GM19025 (cell line): ENCODE results near the gene THRA.
A peak's percentile ranks its signal among the peaks of the same experiment; 100 is the strongest.

Experiments used
- ATAC-seq: cut with Tn5 transposase; IDR thresholded peaks from one replicate; pipeline ENCODE4 v1.9.1; 2021; ENCODE audit warnings: mild to moderate bottlenecking, low read depth, moderate library complexity; ENCODE audit not compliant: unreplicated experiment

THRA gene

GRCh38 chr17:40108970-40109824 lies 46.4 kb downstream of the THRA start:
- no peak for ATAC-seq

DNA sequence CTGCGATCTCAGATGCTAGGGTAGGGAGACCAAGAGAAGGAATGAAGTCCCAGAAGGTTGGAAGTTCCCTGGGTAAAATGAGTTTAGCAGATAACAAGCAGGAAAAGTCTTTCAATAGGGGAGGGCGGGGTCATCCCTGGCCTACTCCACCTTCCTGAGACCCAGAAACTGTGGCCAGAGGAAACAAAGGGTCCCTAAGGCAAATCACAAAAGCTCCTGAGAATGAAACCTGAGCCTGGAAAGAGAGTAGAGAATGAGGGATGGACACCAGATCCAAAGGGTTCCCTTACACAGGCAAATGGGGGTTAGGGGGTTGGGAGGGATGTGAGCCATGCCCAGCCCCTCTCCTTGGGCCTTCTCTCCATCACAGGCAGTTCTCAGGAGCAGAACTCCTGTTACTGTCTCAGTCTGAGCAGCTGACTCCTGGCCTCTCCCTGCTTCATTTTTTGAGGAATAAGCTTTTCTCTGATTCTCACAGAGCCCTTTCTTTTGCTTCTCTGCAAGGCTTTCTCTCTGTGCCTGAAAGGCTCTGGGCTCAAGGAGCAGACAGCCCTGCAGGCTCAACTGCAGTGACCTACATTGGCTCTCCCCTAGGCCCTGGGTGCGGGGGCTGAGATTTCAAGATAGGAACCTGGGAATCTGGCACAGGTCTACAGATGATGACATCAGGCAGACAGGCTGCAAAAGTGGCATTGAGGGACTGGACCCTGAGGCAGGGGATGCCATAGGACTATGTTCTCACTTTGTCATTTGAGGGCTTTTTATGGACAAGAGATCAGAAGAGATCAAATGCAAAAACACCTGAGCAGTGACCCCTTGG lies 47.5 kb downstream of the THRA start:
- ATAC-seq = no peak

GRCh38 chr17:40111221-40112128 lies 48.7 kb downstream of the THRA start:
- ATAC-seq = no peak

GRCh38 chr17:40112191-40112711 lies 49.5 kb downstream of the THRA start:
- ATAC-seq = no peak

GRCh38 chr17:40112718-40113109 lies 49.9 kb downstream of the THRA start:
- no peak for ATAC-seq

GRCh38 chr17:40113110-40113906 lies 50.5 kb downstream of the THRA start:
- peak; percentile 77 for ATAC-seq

- no peak for ATAC-seq
Measured at GRCh38 chr17:40113907-40114245, 51.1 kb downstream of the THRA start.

GRCh38 chr17:40115101-40115436 lies 52.3 kb downstream of the THRA start:
- ATAC-seq = no peak

- ATAC-seq = no peak
Measured at GRCh38 chr17:40121181-40122135, 58.7 kb downstream of the THRA start, which contains the start of gene MSL1. Gene MSL1, plus strand, starts transcription at chr17:40121971. Its CDS starts 642 bp downstream, at chr17:40122613.

GRCh38 chr17:40122136-40122998 lies 59.6 kb downstream of the THRA start:
- ATAC-seq = no peak

GRCh38 chr17:40122999-40123810 lies 60.4 kb downstream of the THRA start:
- ATAC-seq = no peak

DNA sequence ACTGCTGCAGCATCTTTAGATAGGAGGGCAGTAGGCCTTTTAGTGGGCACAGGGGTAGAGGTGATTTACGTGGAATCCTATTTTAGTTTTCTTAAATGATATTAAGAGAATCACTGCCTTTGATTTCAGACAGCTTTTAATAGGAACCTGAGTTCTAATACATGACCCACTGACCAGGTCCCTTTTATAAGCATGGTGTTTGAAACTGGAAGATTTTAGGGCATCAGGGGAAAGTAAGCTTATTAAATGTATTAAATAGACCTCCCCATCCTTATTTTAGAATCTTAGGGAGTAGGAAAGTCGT lies 61.0 kb downstream of the THRA start:
- ATAC-seq = no peak

- ATAC-seq = no peak
Measured at GRCh38 chr17:40124279-40125141, 61.7 kb downstream of the THRA start.

DNA sequence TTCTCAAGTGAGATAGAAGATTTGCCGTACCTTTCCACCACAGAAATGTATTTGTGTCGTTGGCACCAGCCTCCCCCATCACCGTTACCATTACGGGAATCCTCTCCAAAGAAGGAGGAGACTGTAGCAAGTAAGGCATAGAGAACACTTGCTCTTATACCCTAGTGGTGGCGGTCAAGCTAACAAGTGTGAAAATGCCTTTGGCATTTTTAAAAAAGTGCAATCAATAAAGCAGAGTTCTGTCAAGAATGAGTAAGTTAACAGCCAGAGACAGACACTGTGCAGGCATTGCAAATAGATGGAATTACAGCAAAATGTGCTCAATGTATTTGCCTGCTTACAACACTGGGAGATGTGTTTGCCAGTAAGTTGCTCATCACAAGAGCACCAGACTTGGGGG lies 66.7 kb downstream of the THRA start:
- ATAC-seq = no peak

GRCh38 chr17:40130352-40131042 lies 67.7 kb downstream of the THRA start:
- no peak for ATAC-seq

DNA sequence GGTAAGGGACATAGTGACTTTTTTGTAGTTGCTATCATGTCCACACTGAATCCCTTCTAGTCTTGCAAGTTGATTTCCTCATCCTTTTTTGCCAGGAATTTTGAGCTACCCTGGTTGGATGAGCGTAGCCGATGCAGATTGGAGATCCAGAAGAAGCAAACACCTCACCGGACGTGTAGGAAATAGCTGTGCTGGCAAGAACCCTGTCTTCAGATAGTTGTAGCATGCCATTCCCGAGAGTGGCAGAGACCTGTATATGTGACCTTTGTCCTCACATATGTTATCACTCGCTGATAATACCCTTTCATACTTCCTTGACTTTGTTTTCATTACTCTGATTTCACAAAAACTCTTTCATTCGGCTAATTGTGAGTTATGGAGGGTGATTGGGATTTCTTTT lies 71.4 kb downstream of the THRA start:
- ATAC-seq = no peak
